Activated CD4-positive, CD25-positive, alpha-beta regulatory T cell treated with anti-CD3 and anti-CD28 coated beads, Interleukin-2, amount 50 U/mL, for 72 hours (primary cell): ENCODE results near the gene SLC39A6.
"Not testable (repeated sequence)": the region's sequence is repeated elsewhere in the genome, so short reads cannot be mapped to it uniquely, and the experiment has no call there.

ENCODE experiments used
- DNase-seq: peaks from one replicate; pipeline ENCODE4 v3.0.0; 2021

The SLC39A6 gene

DNA sequence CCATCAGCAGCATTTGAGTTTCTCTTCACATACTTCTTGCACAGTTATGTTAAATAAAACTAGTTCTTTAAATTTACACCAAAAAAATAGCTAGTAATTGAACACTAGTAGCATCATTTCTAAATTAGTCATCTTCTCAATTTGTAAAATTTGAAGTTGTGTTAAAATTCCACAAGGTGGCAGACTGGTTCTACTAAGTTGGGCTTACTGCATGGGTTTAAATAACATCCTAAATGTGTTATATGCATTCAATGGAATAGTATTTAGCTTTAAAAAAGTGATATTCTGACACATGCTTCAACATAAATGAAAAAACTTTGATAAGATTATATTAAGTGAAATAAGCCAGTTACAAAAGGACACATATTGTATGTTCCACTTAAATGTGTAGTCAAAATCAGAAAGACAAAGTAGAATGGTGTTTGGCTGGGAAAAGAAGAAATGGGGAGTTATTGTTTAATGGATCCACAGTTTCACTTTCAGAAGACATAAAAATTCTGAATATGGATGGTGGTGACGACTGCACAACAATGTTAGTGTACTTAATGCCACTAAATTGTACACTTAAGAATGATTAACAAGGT is 33.1 kb downstream of the SLC39A6 start:
- DNase-seq: no peak

DNA sequence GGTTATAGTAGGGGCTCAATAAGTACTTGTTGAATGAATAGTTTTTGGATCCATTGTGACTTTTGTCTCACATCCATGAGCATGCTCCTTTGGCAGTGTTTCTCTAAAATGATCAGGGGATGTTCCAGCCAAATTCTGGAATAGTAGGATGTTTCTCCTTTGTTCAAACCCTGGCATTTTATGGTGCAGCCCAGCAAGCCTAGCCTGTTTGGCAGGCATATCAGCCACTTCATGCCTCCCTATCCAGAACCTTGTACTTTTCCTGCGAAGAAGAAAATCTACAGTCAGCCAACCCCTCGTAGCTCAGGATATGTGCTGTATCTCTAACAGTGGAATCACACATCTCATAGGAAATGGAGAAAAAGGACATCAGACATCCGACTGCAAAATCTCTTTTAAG is 34.7 kb downstream of the SLC39A6 start:
- DNase-seq: no peak

DNA sequence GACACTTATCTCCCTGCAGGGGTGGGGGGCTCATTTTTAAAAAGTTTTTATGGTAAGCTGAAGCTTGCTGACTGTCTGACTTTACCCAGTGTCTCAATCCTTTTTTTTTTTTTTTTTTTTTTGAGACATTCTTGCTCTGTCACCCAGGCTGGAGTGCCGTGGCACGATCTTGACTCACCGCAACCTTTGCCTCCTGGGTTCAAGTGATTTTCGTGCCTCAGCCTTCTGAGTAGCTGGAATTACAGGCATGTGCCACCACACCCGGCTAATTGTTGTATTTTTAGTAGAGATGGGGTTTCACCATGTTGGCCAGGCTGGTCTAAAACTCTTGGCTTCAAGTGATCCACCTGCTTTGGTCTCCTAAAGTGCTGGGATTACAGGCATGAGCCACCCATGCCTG is 37.0 kb downstream of the SLC39A6 start:
- not testable (repeated sequence) for DNase-seq

DNA sequence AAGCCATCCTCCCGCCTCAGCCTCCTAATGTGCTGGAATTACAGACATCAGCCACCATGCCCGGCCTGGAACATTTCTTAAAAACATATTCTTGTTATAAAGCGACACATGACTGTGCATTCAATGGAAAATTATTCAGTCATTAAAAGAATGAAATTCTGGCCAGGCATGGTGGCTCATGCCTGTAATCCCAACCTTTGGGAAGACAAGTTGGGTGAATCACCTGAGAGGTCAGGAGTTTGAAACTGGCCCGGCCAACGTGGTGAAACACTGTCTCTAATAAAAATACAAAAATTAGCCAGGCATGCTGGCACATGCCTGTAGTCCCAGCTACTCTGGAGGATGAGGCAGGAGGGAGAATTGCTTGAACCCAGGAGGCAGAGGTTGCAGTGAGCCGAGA is 40.1 kb downstream of the SLC39A6 start:
- DNase-seq: no peak

DNA sequence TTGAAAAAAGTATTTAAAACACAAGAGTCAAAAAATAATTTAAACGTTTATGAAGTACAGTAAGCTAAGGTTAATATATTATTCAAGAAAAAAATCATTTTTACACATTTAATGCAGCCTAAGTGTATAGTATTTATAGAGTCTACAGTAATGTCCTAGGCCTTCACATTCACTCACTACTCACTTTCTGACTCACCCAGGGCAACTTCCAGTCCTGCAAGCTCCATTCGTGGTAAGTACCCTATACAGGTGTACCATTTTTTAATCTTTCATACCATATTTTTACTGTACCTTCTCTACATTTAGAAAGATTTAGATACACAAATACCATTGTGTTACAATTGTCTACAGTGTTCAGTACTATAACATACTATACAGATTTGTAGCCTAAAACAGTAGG is 40.9 kb downstream of the SLC39A6 start:
- DNase-seq: no peak

DNA sequence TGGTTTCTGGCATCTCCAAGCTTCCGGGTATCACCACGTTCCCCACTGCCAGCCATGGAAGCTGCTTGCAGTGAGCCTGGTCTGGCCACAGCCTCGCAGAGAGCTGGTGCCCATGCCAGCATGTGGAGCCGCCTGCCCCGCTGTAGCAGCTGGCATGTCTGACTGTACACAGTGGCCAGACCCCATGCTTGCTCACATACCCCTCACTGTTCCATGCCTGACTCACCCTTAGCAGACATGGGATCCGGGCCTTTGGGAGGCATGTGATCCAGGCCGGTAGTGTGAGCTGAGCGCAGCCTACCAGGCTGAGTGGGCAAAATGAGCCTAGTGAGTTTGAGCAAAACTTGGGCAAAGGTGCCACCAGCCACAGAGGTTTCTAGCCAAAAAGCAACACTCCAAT is 43.0 kb downstream of the SLC39A6 start:
- DNase-seq: no peak

DNA sequence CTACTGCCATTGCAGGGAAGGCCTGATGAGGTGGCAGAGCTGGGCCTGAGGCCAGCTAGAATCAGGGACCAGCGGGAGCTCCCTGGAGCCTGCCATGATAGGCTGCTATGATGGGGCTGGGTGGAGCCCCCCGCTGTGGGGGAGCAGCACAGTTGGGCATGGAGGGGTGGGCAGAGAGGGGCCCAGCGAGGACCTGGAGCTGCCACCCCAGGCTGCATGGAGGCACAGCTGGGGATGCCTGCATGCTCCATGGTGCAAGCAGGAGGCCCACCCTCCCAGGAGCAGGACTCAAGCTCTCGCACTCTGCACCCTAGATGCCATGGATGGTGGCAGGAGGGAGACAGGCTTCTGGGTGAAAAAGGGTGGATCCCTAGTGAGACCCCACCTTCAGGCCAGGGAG is 43.9 kb downstream of the SLC39A6 start:
- DNase-seq: no peak

DNA sequence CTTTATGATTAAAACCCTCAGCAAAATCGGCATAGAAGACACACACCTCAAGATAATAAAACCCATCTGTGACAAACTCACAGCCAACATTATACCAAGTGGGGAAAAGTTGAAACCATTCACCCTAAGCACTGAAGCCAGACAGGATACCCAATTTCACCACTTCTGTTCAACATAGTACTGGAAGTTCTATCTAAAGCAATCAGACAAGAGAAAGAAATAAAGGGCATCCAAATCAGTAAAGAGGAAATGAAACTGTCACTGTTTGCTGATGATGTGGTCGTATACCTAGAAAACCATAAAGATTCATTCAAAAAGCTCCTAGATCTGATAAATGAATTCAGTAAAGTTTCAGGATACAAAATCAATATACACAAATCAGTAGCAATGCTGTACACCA is 45.4 kb downstream of the SLC39A6 start:
- DNase-seq: no peak

DNA sequence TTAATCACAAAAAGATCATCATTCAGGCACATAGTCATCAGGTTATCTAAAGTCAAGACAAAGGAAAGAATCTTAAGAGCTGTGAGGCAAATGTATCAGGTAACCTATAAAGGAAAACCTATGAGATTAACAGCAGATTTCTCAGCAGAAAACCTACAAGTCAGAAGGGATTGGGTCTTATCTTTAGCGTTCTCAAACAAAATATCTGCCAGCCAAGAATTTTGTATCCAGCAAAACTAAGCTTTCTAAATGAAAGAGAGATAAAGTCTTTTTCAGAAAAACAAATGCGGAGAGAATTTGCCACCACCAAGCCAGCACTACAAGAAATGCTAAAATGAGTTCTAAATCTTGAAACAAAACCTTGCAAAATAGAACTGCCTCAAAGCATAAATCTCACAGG is 48.0 kb downstream of the SLC39A6 start:
- DNase-seq: not testable (repeated sequence)

DNA sequence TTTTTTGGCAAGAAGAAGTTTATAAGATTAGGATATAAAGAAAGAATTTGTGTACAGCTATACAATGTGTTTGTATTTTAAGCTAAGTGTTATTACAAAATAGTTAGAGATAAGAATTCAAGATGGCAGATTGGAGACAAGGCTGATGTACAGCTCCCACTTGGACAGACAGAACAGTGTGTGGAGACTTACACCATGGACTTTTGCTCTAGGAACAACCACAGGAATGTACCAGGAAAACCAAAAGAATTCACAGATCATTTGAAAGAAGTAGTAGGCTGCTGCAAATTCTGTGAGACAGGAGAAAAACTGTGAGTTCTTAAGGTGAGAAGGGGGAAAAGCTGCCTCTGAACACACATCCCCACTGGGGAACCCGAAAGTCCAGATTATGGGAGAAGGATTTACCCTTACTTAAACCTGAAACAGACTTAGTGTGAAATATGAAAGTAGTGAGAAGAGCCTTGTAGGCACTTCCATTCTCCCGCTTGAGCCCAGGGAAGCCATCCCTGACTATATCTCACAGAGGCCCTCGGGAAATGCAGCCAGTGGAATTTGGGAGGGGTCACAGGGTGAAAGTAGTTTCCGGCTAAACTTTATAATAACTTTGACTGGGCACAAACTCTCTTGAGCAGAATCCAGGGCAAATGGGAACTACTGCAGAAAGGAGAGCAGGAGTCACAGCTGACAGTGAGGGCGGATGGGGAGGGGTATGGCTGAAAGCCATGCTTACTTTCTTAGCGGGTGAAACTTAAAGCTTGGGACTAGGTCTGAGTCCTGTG is 50.2 kb downstream of the SLC39A6 start:
- no peak for DNase-seq

DNA sequence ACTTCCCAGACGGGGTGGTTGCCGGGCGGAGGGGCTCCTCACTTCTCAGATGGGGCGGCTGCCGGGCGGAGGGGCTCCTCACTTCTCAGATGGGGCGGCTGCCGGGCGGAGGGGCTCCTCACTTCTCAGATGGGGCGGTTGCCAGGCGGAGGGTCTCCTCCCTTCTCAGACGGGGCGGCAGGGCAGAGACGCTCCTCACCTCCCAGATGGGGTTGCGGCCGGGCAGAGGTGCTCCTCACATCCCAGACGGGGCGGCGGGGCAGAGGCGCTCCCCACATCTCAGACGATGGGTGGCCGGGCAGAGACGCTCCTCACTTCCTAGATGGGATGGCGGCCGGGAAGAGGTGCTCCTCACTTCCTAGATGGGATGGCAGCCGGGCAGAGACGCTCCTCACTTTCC is 51.4 kb downstream of the SLC39A6 start:
- not testable (repeated sequence) for DNase-seq

DNA sequence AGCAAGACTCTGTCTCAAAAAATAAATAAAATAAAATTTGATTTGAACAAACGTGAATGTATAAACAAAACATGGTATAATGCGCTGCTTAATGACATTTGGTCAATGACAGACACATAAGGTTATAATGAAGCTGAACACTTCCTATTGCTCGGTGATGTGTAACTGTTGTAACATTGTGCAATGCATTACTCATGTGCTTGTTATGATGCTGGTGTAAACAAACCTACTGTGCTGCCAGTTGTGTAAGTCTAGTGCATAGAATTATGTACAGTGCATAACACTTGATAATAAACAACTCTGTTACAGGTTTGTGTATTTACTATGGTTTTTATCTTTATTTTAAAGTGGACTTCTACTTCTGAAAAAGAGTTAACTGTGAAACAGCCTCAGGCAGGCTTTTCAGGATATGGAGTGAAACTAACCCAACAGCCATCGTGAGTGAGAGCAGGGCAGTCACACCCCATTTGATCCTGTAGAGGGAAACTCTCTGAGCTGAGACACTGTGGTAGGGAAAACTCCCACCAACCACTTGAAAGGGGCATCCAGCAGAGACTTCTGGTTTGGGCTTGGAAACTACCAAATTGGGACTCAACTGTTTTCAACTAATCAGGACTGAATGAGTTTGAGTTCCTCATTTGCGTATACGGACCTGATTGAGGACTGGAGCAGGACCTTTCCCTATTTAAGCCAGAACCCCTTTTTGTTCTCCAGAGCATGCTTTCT is 53.1 kb downstream of the SLC39A6 start:
- DNase-seq: no peak

DNA sequence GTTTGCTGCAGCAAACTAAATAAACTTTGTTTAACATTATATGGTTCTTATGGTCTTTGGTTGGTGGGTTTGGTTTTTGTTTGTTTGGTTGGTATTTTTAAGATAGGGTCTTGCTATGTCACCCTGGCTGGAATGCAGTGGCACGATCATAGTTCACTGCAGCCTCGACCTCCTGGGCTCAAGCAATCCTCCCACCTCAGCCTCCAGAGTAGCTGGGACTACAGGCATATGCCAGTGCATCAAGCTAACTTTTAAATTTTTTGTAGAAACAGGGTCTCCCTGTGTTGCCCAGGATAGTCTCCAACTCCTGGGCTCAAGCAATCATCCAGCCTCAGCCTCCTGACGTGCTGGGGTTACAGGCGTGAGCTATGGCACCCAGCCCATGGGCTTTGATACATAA is 54.7 kb downstream of the SLC39A6 start:
- DNase-seq: no peak

DNA sequence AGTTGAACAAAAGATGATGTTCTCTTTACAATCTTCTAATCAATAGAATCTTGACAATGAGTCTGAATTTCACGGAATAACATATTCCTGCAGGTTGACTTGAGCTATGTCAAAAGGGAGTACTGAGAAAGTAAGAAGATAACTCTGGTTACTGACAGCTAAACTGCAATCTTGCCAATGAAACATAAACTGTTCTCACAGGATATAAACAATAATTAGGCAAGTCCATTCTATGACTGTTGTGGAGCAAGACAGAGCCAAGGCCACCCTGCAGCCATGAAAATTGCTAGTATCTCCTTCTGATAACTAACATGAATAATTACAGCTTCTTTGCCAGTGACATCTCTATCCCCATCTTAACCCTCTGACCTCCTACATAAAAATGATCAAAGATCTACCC is 55.5 kb downstream of the SLC39A6 start:
- no peak for DNase-seq

DNA sequence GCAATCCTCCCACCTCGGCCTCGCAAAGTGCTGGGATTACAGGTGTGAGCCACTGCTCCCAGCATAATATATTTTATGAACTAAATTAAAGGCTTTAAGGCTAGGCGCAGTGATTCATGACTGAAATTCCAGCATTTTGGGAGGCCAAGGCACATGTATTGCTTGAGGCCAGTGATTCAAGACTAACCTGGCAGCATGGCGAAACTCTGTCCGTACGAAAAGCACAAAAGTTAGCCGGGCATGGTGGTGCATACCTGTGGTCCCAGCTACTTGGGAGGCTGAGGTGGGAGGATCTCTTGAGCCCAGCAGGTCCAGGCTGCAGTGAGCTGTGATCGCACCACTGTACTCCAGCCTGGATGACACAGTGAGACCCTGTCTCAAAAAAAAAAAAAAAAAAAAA is 56.7 kb downstream of the SLC39A6 start:
- not testable (repeated sequence) for DNase-seq

DNA sequence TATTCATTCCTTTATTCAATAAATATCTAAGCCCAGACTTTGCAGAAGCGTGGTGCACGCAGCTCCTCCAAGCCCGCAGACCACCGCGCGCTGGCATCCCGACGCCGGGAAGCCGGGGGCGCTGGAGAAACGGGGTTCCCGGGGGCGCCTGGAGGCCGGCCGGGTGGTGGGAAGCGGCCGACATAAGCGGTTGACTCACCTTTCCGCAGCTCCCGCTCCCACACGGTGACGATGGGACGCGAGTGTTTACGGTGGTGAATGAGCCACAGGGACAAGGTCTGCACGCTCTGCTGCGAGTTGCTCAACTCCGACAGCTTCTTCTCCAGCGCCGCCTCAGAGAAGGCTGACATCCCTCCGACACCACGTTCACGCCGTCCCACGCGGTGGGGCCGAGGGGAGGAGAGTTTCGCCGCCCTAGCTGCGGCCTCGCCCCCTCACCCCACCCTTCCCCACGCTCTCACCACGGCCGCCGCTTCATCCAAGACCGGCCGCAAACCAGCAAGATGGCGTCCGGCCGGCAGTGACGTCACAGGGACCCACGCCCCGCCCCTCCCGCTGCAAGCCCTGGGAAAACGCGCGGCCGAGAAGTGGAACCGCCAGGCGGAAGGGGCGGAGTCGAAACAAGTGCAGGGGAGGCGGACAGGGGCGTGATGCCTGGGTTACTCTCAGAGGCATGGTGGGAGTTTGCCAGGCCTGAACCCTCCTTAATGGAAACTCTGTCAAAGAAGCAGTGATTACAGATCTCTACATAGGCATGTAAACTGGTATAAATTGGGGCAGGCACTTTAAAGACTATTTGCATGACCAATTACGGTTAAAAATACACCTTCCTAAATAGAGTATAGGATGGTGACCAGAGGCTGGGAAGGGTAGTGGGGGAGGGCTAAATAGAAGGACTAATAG is 61.8 kb downstream of the SLC39A6 start, which contains the start of gene RPRD1A:
Gene RPRD1A, minus strand, starts transcription at position 505 of the 903 bp plus-strand sequence. Its CDS starts 155 bp downstream, at position 350.
- peak; percentile 99 for DNase-seq

DNA sequence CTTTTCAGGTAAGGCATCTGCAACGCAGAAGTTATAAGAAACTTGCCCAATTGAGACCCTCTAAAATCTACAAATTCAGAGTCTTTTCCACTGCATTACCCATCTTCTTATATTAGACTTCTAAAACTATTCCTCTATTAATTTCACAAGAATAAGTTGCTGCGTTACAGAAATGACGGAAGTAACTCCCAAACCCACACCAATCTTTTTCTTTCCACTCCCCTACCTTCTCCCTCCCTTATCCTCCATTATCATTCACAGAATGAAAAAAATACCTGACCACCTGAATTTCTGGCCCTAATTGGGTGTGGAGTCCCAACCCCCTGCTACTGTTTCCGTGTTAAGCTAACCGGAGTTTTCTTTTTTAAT is 62.5 kb downstream of the SLC39A6 start:
- DNase-seq: no peak

DNA sequence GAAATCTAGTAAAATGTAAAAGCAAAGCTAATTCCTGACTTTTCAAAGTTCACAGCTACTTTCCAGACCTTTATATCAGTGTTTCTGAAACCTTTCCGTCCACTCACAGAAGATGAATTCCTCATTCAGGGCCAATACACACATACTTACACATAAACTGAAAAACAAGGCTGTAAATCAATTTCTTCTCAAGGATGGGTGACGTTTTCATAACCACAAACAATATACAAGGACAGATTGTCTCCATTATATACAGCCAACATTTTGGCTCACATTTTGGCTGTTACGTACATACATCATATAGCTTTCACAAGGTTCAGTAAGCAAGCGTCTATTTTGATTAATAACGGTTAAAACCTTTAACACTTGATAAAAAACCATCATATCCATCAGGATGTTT is 63.1 kb downstream of the SLC39A6 start:
- DNase-seq: no peak

DNA sequence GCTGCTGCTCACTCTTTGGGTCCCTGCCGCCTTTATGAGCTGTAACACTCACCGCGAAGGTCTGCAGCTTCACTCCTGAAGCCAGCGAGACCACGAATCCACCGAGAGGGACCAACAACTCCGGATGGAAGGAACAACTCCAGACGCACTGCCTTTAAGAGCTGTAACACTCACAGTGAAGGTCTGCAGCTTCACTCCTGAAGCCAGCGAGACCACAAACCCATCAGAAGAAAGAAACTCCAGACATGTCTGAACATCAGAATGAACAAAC is 64.4 kb downstream of the SLC39A6 start:
- DNase-seq: not testable (repeated sequence)

DNA sequence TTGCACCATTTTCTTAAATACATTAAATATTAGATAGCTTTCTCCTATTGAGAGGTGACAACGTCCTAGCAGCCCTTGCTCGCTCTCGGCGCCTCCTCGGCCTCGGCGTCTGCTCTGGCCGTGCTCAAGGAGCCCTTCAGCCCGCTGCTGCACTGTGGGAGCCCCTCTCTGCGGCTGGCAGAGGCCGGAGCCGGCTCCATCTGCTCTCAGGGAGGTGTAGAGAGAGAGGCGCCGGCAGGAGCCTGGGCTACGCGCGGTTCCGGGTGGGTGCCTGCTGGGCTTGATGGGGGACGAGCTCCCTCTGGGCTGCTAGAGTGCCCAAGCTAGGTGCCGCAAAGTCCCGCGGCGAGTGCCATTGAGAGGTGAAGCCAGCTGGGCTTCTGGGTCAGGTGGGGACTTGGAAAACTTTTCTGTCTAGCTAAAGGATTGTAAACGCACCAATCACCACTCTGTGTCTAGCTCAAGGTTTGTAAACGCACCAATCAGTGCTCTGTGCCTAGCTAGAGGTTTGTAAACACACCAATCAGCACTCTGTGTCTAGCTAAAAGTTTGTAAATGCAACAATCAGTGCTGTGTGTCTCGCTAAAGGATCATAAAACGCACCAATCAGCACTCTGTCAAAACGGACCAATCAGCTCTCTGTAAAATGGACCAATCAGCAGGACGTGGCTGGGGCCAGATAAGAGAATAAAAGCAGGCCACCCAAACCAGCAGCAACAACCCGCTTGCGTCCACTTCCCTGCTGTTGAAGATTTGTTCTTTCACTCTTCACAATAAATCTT is 64.9 kb downstream of the SLC39A6 start:
- no peak for DNase-seq

DNA sequence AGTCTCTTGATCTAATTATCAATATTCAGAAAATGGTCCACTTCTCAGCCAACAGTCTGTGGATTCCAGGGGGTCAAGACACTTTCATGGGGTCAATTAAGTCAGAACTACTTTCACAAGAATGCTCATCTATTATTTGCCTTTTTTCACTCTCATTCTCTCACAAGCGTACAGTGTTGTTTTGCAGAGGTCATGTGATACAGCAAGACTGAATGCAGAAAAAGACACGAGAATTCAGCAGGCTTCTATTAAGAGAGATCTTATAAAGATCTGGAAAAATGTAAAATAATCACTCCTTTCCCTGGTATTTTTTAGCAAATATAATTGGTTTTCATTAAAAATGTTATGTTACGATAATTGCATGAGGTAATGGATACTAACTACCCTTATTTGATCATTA is 70.5 kb downstream of the SLC39A6 start:
- no peak for DNase-seq
